Endometrium (tissue), 2 donors: ENCODE data around the gene STK16.
"Not testable (repeated sequence)": the region's sequence is repeated elsewhere in the genome, so short reads cannot be mapped to it uniquely, and the experiment has no call there.

Source experiments
- FAIRE-seq: peaks from 2 replicates; lab custom pipeline; 2012; peaks lifted over from hg19 to GRCh38; lab: Jason Lieb, UNC
- donor health status: control.
- donor health status: control.

The STK16 gene

DNA sequence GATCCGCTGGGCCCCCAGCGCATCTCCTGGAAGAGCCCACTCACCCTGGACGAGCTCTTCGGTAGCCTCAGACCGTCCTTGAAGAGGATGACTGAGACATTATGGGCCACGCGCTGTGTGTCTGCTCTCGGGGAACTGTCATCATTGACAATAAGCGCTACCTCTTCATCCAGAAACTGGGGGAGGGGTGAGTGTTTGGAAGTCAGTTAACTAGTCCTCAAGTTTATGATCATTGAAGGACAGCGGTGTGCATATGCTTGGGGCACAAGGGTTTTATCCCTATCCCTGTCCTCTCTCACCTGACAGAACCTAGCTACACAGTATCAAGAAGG is 586 bp downstream of the STK16 start:
- no peak for FAIRE-seq

DNA sequence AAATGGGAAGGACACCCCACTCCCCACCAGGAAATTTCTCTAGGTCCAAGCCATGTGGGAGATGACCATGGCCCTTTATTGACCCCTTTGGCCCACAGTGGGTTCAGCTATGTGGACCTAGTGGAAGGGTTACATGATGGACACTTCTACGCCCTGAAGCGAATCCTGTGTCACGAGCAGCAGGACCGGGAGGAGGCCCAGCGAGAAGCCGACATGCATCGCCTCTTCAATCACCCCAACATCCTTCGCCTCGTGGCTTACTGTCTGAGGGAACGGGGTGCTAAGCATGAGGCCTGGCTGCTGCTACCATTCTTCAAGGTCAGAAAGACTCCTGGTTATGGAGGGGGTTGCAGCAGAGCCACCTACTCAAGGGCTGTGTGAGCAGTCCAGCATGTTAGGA is 1.3 kb downstream of the STK16 start:
- no peak for FAIRE-seq

DNA sequence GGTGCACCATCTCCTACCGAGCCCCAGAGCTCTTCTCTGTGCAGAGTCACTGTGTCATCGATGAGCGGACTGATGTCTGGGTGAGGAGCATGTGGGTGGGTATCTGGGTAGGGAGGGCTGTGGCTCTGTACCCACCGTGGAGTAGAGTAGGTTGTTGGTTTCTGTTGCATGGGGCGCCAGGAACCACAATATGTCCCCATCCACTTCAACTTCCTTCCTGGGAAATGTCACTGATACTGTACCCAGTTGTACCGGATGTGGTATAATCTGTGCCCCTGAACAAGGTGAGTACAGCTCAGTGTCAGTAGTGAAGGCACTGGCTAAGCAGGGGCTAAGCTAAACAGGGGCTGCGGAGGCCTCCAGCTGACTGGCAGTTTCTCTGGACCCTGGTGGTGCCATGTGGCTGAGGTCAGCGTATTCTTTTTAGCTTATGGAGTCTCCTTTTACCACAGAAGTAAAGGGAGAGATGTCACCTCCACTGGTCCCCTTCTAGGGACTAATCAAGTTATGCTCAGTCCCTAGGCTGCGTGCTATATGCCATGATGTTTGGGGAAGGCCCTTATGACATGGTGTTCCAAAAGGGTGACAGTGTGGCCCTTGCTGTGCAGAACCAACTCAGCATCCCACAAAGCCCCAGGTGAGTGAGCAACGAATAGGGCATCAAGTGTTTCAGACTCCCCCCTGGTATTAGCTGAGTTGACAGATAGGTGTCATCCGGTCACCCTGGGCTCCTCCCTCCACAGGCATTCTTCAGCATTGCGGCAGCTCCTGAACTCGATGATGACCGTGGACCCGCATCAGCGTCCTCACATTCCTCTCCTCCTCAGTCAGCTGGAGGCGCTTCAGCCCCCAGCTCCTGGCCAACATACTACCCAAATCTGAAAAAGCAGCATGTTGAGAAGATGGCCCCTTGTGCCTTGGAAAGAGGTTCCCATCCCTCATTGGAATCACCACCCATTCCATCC is 2.7 kb downstream of the STK16 start:
- FAIRE-seq, result no peak

DNA sequence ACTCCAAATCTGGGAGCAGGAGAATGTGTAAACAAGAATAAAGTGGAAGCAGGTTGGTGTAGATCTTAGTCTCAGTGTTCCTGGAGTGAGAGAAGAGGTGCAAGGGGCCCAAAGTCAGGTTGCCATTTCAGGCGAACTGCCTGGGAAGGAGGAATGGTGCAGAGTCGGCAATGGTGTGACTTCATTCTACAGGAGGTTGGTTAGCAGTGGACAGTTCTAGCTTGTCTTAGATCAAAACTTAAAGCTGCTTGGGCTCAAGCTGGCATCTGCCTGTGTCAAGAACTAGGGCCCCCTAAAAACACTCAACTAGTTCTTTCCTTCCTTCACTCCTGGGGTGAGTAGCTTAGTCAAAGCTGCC is 3.5 kb downstream of the STK16 start:
- FAIRE-seq, result no peak

DNA sequence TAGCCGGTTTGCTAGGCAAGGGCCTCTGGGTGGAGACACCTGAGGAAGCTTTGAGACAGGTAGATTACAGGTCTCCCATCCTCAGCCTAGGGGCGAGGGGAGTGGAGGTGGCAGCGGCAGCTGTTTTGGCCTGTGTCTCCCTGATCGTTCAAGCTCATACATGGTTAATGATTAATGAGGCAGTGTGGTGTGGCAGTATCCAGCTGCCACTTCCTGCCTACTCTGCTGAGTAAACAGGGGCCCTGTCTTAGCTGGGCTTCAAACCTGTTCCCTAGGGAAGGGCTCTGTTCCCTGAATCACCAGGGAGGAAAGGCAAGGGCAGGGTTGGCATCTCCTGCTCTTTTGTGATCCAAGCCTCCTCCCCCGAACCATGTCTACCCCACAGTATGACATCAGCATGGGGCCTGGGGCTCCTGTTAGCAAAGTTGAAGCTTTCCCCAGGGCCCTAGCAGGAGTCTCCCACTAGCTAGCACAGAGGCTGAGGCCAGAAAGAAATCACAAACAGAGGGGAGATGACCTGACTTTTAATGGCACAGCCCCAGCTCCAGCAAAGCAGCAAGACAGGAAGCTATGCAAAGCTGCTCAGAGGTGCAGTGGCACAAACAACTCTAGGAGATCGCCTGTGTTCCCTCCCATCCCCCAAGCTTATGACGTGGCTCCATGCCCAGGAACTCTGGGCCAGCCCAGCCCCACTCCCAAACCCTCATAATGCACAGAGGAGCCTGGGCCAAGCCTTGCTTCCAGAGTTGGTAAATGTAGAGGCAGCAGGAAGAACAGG is 4.1 kb downstream of the STK16 start:
- FAIRE-seq, result no peak

DNA sequence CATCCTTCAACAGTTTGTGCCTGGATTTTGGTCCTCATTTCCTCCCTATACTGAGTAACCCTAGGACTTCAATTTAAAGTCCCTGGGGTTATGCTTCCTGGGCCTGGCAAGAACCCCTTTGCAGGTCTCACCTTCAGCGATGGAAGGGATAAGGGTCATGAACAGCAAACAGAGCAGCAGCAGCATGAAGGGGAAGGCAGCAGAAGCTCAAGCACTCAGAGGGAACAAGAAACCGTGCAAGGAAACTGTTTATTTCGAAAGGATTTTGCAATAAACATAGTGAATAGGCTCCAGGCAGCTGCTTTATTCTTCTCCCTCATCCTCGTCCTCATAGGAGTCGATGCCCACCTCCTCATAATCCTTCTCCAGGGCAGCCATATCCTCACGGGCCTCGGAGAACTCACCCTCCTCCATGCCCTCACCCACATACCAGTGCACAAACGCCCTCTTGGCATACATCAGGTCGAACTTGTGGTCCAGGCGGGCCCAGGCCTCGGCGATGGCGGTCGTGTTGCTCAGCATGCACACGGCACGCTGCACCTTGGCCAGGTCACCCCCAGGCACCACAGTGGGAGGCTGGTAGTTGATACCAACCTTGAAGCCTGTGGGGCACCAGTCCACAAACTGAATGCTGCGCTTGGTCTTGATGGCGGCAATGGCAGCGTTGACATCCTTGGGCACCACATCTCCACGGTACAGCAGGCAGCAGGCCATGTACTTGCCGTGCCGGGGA is 4.9 kb downstream of the STK16 start:
- FAIRE-seq, result no peak

DNA sequence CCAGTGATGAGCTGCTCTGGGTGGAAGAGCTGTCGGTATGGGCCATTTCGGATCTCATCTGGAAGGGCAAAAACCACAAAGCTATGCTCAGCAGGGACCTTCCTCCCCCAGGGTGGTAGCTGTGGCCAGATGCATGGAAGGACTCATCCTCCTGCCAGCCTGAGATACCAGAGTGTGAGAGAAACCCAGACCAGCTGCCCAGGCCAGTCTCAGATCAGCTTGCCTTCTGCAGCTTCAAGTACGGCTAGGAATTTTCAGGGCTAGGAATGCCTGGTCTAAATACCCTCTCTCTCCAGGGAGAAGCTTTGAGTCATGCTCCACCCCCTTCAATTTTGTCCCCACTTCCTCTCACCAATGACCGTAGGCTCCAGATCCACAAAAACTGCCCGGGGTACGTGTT is 6.4 kb downstream of the STK16 start:
- FAIRE-seq, result no peak

DNA sequence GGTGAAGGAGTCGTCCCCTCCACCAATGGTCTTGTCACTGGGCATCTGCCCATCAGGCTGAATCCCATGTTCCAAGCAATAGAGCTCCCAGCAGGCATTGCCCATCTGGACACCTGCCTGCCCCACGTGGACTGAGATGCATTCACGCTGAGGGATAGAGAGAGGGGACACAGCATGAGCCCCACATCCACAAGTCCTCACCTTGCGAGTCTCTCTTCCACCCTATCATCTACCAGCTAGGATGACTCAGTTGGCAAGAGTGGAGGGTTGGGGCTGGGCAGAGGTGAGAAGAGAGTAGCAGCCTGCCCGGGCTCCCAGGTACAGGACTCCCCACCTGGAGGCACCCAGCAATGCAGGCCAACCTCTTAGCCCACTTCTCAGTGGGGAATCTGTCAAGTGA is 6.8 kb downstream of the STK16 start:
- FAIRE-seq, result no peak

DNA sequence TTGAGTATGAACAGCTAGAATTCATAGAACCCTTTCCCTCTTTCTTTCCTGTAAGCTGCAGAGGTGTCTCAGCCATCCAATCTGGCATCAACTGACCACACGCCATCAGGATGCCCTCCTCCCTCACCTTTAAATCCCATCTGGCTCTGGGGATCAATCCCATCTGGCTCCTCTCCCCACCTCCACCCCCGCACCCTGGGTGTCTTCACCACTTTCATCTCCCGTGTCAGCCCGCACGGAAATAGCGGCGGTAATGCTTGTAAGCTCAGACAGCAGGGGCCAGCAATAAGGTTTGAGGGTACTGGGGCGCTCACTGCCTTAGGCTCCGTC is 7.3 kb downstream of the STK16 start:
- no peak for FAIRE-seq

DNA sequence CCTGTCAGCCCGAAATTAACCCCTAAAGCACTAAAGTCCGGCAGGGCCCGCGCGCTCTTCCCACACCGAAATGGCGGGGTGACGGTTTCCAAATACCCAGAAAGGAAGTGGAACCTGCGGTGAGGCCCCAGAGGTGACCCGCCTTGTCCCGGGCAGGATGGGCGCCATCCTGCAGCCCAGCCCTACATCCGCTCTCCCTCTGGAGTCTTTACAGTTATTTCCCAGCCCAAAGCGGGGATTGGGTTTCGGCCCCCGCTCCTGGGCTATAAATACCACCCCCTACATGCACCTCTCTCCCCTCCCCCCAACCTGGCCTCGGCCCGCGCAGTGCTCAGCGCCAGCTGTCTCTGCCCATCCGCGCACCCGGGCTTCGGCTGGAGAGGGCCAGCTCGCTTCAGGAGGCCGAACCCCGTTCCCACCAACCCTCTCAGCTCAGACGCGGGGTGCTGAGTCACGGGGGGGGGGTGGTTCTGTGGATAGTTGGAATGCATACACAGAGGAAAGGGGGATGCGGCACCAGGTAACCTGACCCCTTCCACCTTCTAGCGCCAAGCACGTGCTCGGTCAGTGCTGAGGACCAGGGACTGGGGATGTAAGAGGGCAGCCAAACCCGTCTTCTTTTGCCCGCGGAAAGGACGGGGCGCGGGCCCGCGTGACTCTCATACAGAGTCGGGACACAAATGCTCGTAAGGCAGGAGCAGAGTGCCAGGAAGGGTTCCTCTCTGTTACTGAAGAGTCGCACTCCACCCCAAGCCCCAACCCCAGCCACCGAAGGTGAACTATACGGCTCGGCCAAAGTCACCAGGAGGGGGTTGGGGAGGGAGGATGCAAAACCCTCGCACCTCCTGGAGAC is 7.8 kb downstream of the STK16 start, which contains the start of gene TUBA4B:
Gene TUBA4B, plus strand, starts transcription at position 344 of the 853 bp plus-strand sequence. Its CDS starts 165 bp downstream, at position 509.
- no peak for FAIRE-seq

DNA sequence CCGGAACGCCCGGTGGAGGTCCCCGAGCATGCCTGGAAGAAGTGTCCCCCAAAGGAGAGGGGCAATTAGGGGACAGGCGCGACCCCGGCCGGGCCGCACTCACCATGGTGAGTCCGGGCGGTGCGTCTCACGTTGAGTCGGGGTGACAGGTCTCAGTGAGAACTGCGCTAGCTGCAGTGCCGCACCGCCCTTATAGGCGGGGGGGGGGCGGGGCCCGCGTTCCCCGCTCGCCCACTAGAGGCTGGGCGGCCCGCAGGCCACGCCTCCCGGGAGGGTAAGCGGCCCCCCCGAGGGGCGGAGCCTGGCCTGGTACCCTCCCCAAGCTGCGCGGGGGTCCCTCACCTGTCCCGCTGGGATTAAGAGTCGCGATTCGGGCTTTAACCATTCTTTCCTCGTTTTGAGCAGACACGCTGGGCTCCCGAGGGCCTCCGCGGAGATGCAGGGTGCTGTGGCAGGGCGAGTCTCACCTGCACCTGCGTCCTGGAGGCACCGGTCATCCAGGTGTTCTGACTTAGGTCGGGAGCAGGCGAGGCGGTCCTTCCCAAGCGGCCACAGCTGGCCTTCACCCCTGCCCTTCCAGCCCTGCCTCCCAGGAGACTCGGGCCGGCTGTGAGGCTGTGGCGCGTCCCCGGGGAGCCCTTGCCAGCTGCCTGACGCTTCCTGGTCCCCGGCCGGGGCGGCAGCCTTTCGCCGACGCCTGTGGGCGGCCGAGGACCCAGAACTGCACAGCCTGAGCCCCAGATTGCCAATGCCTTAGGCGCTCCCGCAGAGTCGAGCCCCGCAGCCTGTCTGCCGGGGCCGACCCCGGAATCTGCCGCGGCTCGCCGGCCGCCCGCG is 8.7 kb downstream of the STK16 start, which contains the start of gene TUBA4A:
Gene TUBA4A, minus strand, starts transcription at position 166 of the 837 bp plus-strand sequence. Its CDS starts 60 bp downstream, at position 106.
- FAIRE-seq, result no peak

DNA sequence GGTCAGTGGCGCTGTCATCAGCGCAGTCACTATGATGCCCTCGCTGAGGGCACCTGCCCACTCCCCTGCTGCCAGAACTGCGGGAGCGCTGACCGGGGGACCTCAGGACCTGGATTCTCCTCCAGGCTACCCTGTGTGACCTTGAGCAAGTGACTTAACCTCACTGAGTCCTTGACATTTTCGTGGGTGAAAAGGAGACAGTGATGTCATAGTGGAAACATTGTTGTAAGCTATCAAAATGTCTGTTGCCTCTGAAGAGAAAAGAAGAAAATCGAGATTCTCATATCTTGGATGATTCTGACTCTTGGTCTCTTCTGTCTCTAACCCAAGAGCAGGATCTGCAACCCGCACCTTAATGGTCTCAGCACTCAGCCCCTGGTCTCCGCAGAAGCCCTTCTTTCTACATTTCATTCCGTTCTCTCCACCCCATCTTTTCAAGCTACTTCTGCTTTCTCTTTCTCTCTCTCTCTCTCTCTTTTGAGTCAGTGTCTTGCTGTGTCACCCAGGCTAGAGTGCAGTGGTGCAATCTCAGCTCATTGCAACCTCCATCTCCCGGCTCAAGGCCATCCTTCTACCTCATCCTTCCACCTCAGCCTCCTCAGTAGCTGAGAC is 9.4 kb downstream of the STK16 start:
- FAIRE-seq, result no peak

DNA sequence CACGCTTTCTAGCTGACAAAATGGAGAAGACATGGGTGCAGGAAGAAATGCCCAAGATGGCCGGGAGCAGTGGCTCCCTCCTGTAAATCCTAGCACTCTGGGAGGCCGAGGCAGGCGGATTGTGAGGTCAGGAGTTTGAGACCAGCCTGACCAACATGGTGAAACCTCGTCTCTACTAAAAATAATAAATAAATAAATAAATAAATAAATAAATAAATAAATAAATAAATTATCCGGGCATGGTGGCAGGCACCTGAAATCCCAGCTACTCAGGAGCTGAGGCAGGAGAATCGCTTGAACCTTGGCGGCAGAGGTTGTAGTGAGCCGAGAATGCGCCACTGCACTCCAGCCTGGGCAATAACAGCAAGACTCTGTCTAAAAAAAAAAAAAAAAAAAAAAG is 13.7 kb downstream of the STK16 start:
- not testable (repeated sequence) for FAIRE-seq

DNA sequence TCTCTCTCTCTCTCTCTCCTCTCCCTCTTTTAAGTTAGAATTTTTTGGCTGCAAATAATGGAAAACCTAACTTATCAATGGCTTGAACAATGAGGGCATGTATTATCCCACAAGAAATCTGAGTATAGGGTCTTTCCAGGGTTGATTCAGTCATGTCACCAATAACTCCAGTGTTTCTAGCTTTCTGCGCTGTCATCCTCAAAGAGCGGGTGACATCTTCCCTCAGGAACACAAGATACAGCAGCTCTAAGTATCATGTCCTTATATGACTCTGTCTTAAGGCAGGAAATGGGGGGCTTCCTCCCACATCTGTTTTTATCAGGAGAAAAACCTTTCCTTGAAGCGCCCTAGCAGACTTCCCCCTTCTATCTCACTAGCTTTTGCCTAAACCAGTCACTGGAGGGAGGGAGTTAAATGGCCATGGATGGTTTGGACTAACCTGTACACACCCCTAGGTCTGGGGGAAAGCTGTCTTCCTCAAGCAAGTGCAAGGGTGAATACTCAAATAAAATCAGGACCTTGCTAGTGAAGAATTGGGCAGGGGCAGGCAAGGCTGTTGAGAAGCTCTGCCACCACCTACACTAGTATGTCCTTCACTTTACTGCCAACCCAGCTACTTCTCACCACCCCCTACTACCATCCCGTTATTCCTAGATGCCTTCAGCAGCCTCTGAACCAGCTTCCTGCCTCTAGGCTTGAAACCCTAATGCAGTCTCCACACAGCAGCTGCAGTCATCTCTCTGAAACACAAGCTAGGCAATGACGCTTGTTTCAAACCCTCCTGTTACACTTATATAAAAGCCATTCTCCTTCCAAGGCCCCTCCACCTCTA is 16.0 kb downstream of the STK16 start:
- no peak for FAIRE-seq

DNA sequence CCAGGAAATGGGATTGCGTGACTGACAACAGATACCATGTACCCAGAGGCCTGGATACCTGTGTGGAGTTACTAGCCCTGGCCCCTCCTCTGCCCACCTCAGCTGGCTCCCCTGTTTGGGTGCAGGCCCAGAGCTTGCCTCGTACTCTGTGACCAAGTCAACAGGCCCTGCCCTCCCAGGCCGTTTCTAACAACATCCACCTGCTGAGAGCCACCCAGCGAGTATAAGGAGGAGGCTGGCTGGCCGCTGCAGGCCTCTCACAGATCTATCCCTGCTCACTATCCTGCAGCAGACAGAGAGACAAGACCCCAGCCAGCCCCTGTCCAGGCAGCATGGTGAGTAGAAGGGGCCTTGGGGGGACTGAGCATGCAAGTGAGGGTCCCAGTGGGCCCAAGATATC is 21.0 kb downstream of the STK16 start:
- no peak for FAIRE-seq

DNA sequence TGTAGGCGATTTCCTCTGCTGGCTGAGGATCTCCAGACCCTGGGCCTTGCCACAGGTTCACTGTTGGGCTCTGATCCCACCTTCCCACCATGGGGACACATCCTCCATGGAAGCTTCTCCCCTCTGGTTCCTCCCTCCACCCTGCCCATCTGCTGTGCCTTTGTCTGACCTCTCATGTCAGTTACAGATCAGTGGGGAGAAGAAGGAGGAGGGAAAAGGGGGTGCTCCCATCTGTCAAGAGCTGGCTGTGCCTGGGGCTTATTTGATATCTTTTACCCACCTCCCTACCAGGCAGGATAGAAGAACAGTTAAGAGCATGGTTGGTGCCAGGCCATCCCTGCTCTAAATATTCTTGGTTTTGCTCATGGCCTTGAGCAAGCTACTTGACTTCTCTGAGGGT is 21.6 kb downstream of the STK16 start:
- FAIRE-seq, result no peak

DNA sequence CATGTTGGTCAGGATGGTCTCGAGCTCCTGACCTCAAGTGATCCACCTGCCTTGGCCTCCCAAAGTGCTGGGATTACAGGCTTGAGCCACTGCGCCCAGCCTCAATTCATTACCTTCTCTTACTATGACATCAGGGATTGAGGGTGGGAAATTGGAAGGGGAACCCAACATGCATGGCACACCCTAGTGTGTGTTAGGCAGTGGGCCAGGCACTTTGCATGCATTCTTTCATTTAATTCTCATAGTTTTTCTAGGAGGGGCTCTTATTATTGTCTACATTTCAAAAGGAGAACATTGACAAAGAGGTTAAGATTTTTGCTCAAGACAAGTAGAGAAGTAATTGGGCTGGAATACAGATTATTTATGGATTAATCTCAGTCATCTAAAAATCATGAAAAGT is 23.0 kb downstream of the STK16 start:
- no peak for FAIRE-seq

DNA sequence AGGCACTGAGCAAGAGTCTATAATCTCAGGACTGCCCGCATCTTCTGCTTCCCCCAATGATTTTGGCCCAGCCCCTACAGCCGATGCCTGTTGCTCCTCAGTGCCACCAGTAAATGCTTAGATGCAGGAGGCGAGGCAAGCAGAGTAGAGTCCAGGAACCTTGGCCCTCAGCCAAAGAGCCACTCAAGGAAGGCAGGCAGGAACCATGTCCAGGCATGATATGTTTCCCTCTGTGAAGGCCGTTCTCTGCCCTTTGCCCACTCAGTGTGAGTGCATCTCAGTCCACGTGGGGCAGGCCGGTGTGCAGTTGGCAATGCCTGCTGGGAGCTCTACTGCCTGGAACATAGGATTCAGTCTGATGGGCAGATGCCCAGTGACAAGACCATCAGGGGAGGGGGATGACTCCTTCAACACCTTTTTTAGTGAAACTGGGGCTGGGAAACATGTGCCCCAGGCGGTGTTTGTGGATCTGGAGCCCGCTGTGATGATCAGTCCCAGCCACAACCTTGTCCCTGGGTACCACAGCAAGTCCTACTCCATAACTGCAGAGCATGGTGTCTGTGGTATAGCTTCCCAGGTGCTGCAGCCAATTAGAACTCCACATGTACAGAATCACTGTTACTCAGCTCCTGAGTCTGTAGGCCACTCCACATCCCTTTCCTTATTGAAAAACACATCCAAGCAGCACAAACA is 24.2 kb downstream of the STK16 start:
- no peak for FAIRE-seq

DNA sequence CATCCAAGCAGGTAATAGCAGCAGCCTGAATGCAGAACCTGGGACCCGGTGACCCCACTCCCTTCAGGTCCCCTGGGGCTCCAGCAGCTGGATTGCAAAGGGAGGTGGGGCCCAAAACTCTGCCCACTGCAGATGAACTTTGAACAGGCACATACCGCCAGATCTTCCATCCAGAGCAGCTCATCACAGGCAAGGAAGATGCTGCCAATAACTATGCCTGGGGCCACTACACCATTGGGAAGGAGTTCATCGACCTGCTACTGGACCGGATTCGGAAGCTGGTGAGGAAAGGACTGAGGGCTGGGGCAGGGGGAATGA is 24.7 kb downstream of the STK16 start:
- FAIRE-seq, result no peak
